ENCODE results near the gene SRPRB. TPM values are rescaled to one million over a fixed set of nuclear protein-coding genes. Genes with fewer than 3 reads are reported as not detected.

Gene SRPRB
- total RNA-seq (2022) (113 and 115 TPM in 2 replicates), Bru-seq, nascent RNA (percentile 85 among the genes with signal in this experiment), BruChase-seq, experiment 1, labeled RNA remaining after a 6-hour chase (percentile 92 among the genes with signal in this experiment), BruChase-seq, experiment 2, labeled RNA remaining after a 2-hour chase (percentile 86 among the genes with signal in this experiment)
- long read RNA-seq, partial matches to known transcripts: 197 of 204 reads
- long read RNA-seq, other reads (novel, unspliced or antisense): 6 of 204 reads

DNA sequence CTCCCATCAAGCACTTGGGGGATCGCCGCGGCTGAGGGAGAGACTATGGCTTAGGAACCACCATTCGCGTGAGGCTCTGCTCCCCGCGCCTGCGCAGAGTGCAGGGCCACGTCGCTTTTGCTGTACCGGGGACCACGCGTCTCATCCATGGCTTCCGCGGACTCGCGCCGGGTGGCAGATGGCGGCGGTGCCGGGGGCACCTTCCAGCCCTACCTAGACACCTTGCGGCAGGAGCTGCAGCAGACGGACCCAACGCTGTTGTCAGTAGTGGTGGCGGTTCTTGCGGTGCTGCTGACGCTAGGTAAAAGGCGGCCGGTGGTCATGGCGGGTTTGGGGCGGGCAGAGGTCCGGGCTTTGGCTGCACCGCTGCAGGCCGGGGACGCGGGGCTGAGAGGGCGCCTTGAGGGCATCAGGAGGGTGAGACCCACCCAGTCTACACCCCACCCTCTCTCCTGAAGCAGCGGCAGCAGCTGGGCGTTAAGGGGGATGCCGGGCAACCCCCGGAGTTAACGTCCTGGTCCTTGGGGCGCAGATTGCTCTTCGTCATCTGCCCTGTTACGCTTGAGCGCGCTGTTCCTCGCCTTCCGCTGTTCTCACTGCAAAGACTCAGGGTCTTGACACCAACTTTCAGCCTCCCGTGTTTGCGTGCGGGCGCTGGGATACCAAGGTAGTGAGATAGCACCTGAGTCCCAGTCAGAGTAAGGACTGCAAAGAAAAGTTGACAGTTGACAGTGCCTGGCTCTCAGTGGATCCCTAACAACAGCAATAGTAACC, at the start of gene SRPRB:
TSS of gene SRPRB (plus strand) at position 114 of the 774 bp plus-strand sequence. CDS start at position 148, 34 bp downstream.
- Mint-ChIP-seq H3K4me1 (ENCODE audit: low read depth, unreplicated experiment) (peaks cover 7% of the 10 kb centered on the region), H3K9me3 (ENCODE audit: low read depth, unreplicated experiment) (no peaks in the 10 kb centered on the region), H3K27ac (ENCODE audit: unreplicated experiment) (peak within 1 kb of the TSS; percentile 80), H3K27me3 (ENCODE audit: unreplicated experiment) (peaks cover 19% of the 10 kb centered on the region), H3K4me3 (ENCODE audit: low read depth, unreplicated experiment) (peak within 1 kb of the TSS; percentile 98), H3K36me3 (ENCODE audit: insufficient read depth, unreplicated experiment) (peaks cover 30% of the 10 kb centered on the region)
- CTCF ChIA-PET: no interaction called here
- TF ChIP-seq, protein P1, sequence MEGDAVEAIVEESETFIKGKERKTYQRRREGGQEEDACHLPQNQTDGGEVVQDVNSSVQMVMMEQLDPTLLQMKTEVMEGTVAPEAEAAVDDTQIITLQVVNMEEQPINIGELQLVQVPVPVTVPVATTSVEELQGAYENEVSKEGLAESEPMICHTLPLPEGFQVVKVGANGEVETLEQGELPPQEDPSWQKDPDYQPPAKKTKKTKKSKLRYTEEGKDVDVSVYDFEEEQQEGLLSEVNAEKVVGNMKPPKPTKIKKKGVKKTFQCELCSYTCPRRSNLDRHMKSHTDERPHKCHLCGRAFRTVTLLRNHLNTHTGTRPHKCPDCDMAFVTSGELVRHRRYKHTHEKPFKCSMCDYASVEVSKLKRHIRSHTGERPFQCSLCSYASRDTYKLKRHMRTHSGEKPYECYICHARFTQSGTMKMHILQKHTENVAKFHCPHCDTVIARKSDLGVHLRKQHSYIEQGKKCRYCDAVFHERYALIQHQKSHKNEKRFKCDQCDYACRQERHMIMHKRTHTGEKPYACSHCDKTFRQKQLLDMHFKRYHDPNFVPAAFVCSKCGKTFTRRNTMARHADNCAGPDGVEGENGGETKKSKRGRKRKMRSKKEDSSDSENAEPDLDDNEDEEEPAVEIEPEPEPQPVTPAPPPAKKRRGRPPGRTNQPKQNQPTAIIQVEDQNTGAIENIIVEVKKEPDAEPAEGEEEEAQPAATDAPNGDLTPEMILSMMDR (IDR thresholded peaks at IDR 0.05; ENCODE audit: unreplicated experiment): no peak
- no TSS peak for BruUV-seq (replicated peaks)
- peak; percentile 98 for DNase-seq
- intact Hi-C loops (cut with micrococcal nuclease; ENCODE audit: unreplicated experiment): loop anchor here (10.0 kb wide), 2 partner anchors 341 to 1071 kb away; no protein-coding TSS in a partner anchor

DNA sequence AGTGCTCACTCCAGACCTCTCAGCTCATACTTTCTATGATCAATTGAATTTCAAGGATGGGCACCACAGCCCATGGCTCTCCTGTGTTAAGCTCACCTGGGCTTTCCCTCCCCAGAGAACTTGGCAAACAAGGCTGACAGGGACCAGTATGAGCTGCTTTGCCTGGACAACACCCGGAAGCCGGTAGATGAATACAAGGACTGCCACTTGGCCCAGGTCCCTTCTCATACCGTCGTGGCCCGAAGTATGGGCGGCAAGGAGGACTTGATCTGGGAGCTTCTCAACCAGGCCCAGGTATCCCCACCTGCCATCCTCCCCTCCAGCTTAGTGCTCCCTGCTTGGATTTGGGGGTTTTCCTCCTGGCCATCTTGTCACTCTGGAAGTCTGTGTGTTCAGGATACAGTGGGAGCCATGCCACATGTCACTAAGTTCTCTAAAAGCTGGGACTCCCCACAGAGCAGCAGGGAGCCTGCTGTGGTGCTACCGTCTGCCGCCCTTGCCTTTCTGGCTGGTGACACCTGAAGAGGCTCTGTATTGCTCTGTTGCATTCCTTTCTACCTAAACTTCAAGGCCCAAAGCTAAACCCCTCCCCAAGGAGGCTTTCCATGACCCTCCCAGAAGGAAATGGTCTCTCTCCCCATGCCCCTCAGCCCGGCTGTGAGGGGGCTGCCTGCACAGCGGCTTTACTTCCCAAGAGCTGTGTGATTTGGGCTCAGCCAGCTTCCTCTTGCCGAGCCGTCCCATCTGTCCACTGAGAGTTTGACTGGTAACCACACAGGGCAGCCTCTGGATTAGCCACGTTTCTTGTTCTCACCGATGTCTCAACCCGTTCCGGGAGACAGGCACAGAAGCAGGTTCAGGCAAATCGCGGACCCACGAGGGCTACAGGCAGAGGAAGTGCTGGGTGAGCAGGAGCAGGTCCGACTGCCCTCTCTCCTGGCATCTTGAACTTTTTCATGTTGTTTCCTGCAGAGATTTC, 48.6 kb upstream of the SRPRB start:
- CTCF ChIA-PET: interaction anchor here (0.5 kb wide), 1 partner anchor 52 kb away, joined by 3 read pairs; no protein-coding TSS in a partner anchor
- TF ChIP-seq, protein P1 (IDR thresholded peaks at IDR 0.05; ENCODE audit: unreplicated experiment): no peak
- BruUV-seq (replicated peaks): no TSS peak
- no peak for DNase-seq
- Mint-ChIP-seq H3K4me3 (ENCODE audit: low read depth, unreplicated experiment) (no peak overlapping the region), H3K9me3 (ENCODE audit: low read depth, unreplicated experiment) (no peaks in the 10 kb centered on the region), H3K4me1 (ENCODE audit: low read depth, unreplicated experiment) (no peaks in the 10 kb centered on the region), H3K27ac (ENCODE audit: unreplicated experiment) (no peak overlapping the region), H3K36me3 (ENCODE audit: insufficient read depth, unreplicated experiment) (no peaks in the 10 kb centered on the region), H3K27me3 (ENCODE audit: unreplicated experiment) (peaks cover 90% of the 10 kb centered on the region)
- intact Hi-C loops (cut with micrococcal nuclease; ENCODE audit: unreplicated experiment): no loop called here

DNA sequence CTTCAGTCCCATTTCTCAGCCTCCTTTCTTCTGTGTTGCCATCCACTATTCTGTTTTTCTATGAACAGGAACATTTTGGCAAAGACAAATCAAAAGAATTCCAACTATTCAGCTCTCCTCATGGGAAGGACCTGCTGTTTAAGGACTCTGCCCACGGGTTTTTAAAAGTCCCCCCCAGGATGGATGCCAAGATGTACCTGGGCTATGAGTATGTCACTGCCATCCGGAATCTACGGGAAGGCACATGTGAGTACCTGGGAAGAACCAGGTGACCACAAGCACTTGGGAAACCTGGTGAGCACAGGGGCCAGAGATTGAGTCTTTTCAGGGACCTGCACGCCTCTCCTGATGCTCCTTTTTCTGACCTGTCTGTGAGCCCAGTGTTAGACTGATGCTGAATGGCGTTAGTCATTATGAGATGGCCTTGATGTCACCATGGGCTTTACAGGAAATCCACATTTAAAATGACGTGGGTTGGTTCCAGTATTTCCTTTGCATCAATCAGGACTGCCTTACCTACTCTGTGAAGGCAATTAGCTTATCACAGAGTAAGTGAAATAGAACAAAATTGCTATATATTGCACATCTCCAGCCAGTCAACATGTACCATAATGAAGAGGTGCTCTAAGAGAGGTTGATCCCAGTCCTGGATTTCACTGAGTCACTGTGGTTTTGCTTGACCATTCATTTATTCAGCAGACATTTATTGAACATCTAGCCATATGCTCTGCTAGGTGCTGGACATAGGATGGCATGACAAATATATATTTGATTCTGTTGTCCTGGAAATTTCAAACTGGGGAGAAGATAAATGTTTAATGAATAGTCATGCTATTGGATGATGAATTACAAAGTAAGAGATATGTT, 47.7 kb upstream of the SRPRB start:
- Mint-ChIP-seq H3K9me3 (ENCODE audit: low read depth, unreplicated experiment) (no peaks in the 10 kb centered on the region), H3K4me3 (ENCODE audit: low read depth, unreplicated experiment) (no peak overlapping the region), H3K36me3 (ENCODE audit: insufficient read depth, unreplicated experiment) (no peaks in the 10 kb centered on the region), H3K27ac (ENCODE audit: unreplicated experiment) (no peak overlapping the region), H3K27me3 (ENCODE audit: unreplicated experiment) (peaks cover 91% of the 10 kb centered on the region), H3K4me1 (ENCODE audit: low read depth, unreplicated experiment) (no peaks in the 10 kb centered on the region)
- CTCF ChIA-PET: interaction anchor here (0.5 to 1.6 kb wide), 2 partner anchors 11 to 53 kb away, joined by 3 read pairs; no protein-coding TSS in a partner anchor
- intact Hi-C loops (cut with micrococcal nuclease; ENCODE audit: unreplicated experiment): no loop called here
- no peak for DNase-seq
- BruUV-seq (replicated peaks): no TSS peak
- TF ChIP-seq, protein P1 (IDR thresholded peaks at IDR 0.05; ENCODE audit: unreplicated experiment): no peak
